Keratinocyte (primary cell): ENCODE results near the gene VPS52. TPM values are rescaled to one million over a fixed set of nuclear protein-coding genes. Genes with fewer than 3 reads are reported as not detected.

ENCODE experiments used
- DNase-seq: peaks from one replicate; pipeline ENCODE4 v3.0.0-alpha.2; 2011; ENCODE audit warnings: low read depth, missing footprints, low spot score
- FAIRE-seq: peaks from 2 replicates; lab custom pipeline; 2011; peaks lifted over from hg19 to GRCh38; lab: Jason Lieb, UNC
- H2AFZ ChIP-seq: 2 replicates; pipeline ENCODE4 v1.6.0; 2012; ENCODE audit warnings: low read length, control low read depth, inconsistent platforms; ENCODE audit not compliant: control insufficient read depth
- H3K27ac ChIP-seq: 2 replicates; pipeline ENCODE4 v1.5.1; 2011; ENCODE audit warnings: low read length; ENCODE audit not compliant: control insufficient read depth, insufficient read depth
- H3K27me3 ChIP-seq: 3 replicates; pipeline ENCODE4 v1.6.0; 2011; ENCODE audit warnings: low read length; ENCODE audit not compliant: control insufficient read depth, insufficient read depth; ENCODE audit errors: extremely low read depth
- H3K36me3 ChIP-seq, 2 experiments: 2 replicates in 1 of 2; 3 replicates in 1 of 2; pipeline ENCODE4 v1.5.1; 2011; ENCODE audit warnings: low read length in 2 of 2, mild to moderate bottlenecking in 1 of 2; ENCODE audit not compliant: control insufficient read depth in 2 of 2, insufficient read depth in 2 of 2; ENCODE audit errors: extremely low read depth in 1 of 2
- H3K4me1 ChIP-seq: 3 replicates; pipeline ENCODE4 v1.5.1; 2011; ENCODE audit warnings: low read length; ENCODE audit not compliant: control insufficient read depth, insufficient read depth; ENCODE audit errors: extremely low read depth
- H3K4me2 ChIP-seq: 3 replicates; pipeline ENCODE4 v1.6.0; 2011; ENCODE audit warnings: low read depth, low read length; ENCODE audit not compliant: control insufficient read depth, insufficient read depth; ENCODE audit errors: extremely low read depth
- H3K4me3 ChIP-seq, 3 experiments: fragments of 200-600 bp in 1 of 3; sonication (generic) in 1 of 3; 2 replicates in 2 of 3; 3 replicates in 1 of 3; pipeline ENCODE4 v1.5.1; 2011 to 2016; ENCODE audit warnings: low read length in 3 of 3, mild to moderate bottlenecking in 3 of 3, control low read depth in 2 of 3, inconsistent platforms in 1 of 3, low read depth in 1 of 3, mixed read lengths in 1 of 3, mixed run types in 1 of 3, moderate library complexity in 1 of 3; ENCODE audit not compliant: control insufficient read depth in 2 of 3, insufficient read depth in 2 of 3; ENCODE audit errors: extremely low read depth in 1 of 3
- H3K79me2 ChIP-seq: 2 replicates; pipeline ENCODE4 v1.6.0; 2012; ENCODE audit warnings: low read length; ENCODE audit not compliant: control insufficient read depth, insufficient read depth
- H3K9ac ChIP-seq: 3 replicates; pipeline ENCODE4 v1.6.0; 2011; ENCODE audit warnings: low read length; ENCODE audit not compliant: control insufficient read depth, insufficient read depth; ENCODE audit errors: extremely low read depth
- H3K9me1 ChIP-seq: 3 replicates; pipeline ENCODE4 v1.6.0; 2011; ENCODE audit warnings: low read length; ENCODE audit not compliant: control insufficient read depth, insufficient read depth; ENCODE audit errors: extremely low read depth
- H3K9me3 ChIP-seq: 2 replicates; pipeline ENCODE4 v1.5.1; 2012; ENCODE audit warnings: low read depth, low read length; ENCODE audit not compliant: control insufficient read depth
- H4K20me1 ChIP-seq: 3 replicates; pipeline ENCODE4 v1.6.0; 2011; ENCODE audit warnings: low read length; ENCODE audit not compliant: control insufficient read depth, insufficient read depth; ENCODE audit errors: extremely low read depth
- EZH2 ChIP-seq: IDR thresholded peaks from one replicate; pipeline ENCODE4 v1.6.1; 2012; ENCODE audit warnings: inconsistent platforms, mild to moderate bottlenecking, low read length, moderate library complexity
- dilution Hi-C: fragments of 300-500 bp; cut with MboI; formaldehyde crosslinking; loops from one replicate; pipeline ENCODE4 v1.7.0; 2020; ENCODE audit warnings: low sequenced_read_pairs; ENCODE audit not compliant: extremely low pct_ligation_motif_present
- polyA plus RNA-seq, 5 experiments: library from polyadenylated mRNA; depleted of rRNA in 3 of 5; stranded (reverse) in 3 of 5; stranded (forward) in 1 of 5; unstranded in 1 of 5; fragments of >200 nt; gene quantifications; 1 replicate in 1 of 5; 2 replicates in 3 of 5; 3 replicates in 1 of 5; pipeline versions ENCODE4 v1.2.1 to v1.2.3, GENCODE V29; 2011 to 2012; ENCODE audit warnings: missing spikeins in 2 of 5, low read depth in 1 of 5, low replicate concordance in 1 of 5
- TF ChIP-seq, protein P1 (sequence below), 3 experiments: IDR thresholded peaks in 1 of 3; conservative IDR thresholded peaks in 1 of 3; optimal IDR thresholded peaks in 1 of 3; 2 replicates in 2 of 3; 3 replicates in 1 of 3; pipeline versions ENCODE3 to v1.5.1; 2011; ENCODE audit warnings: low read length in 3 of 3, mild to moderate bottlenecking in 3 of 3, moderate library complexity in 2 of 3, control low read depth in 1 of 3, inconsistent platforms in 1 of 3; ENCODE audit not compliant: insufficient read depth in 2 of 3; ENCODE audit errors: extremely low read depth in 1 of 3

VPS52 gene
- polyA plus RNA-seq, 1 donor (not counting 4 experiments of a cell fraction or from before 2014, with no cell fraction given): 36.2 TPM

DNA sequence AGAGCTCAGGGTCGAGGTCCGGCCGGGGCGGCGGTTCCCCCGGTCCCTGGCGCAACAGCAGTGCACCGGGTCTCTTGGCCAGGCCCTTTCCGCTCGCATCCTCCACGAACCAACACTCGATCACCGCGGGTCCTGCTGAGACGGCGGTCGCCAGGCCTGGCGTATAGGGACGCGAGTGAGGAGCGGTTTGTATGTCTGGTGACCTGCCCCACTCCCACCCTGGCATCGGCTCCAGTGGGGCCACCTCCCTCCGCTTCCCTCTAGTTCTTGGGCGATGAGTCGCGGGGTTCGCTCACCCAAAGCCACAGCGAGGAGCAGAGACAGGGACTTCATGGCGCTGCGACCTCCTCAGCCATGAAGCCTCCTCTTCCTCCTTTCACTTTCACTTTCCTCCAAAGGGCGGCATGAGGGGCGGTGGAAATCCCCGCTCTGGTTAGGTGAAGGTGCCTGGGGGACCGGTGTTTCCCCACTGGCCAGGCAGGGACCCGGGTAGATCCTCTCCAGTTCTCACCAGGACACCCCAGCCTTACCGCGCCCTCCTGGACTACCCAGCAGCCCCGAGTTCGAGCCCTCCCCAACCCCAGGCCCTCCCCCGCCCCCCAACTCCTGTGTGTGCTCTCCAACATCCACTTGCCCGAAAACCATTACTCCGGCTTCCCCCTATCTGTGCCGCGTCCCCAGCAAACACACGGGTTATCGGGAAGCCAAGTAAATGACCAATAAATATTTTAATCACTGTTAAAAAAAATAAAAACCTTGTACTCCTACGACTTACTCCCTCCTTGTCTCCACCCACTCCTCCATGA is 42.2 kb upstream of the VPS52 start, which contains the start of gene TAPBP:
Gene TAPBP (minus strand): TSS at position 370 of the 806 bp plus-strand sequence. CDS start 37 bp downstream, at position 333.
- peaks cover 23% of the 10 kb centered on the region for H3K4me1 ChIP-seq
- no peak for DNase-seq
- no peaks in the 10 kb centered on the region for H3K27me3 ChIP-seq
- H2AFZ ChIP-seq: peak within 1 kb of the TSS; percentile 76
- H4K20me1 ChIP-seq: no peaks in the 10 kb centered on the region
- no peak for TF ChIP-seq EZH2
- no peak for FAIRE-seq
- peak within 1 kb of the TSS; percentile 69 to 95 (median 95) for H3K4me3 ChIP-seq
- H3K79me2 ChIP-seq: peaks cover 46% of the 10 kb centered on the region
- H3K9ac ChIP-seq: peak within 1 kb of the TSS; percentile 99
- H3K9me3 ChIP-seq: no peaks in the 10 kb centered on the region
- H3K27ac ChIP-seq: peak within 1 kb of the TSS; percentile 96
- peaks cover 10 to 11% of the 10 kb centered on the region in 2 experiments for H3K36me3 ChIP-seq
- no peaks in the 10 kb centered on the region for H3K9me1 ChIP-seq
- peak within 1 kb of the TSS; percentile 76 for H3K4me2 ChIP-seq
- dilution Hi-C loops: no loop called here

- FAIRE-seq (no peak), DNase-seq (no peak)
- Histone ChIP-seq H3K27ac (peak overlapping the region; percentile 96), H3K4me2 (peak overlapping the region; percentile 76), H3K36me3 (peaks cover 5 to 8% of the 10 kb centered on the region in 2 experiments), H2AFZ (peak overlapping the region; percentile 76), H3K79me2 (peaks cover 48% of the 10 kb centered on the region), H3K4me1 (peaks cover 16% of the 10 kb centered on the region), H3K9me3 (no peaks in the 10 kb centered on the region), H4K20me1 (no peaks in the 10 kb centered on the region), H3K27me3 (no peaks in the 10 kb centered on the region), H3K9ac (peak overlapping the region; percentile 99), H3K4me3 (peak overlapping the region; percentile 69 to 95 (median 95)), H3K9me1 (no peaks in the 10 kb centered on the region)
- TF ChIP-seq, protein P1, sequence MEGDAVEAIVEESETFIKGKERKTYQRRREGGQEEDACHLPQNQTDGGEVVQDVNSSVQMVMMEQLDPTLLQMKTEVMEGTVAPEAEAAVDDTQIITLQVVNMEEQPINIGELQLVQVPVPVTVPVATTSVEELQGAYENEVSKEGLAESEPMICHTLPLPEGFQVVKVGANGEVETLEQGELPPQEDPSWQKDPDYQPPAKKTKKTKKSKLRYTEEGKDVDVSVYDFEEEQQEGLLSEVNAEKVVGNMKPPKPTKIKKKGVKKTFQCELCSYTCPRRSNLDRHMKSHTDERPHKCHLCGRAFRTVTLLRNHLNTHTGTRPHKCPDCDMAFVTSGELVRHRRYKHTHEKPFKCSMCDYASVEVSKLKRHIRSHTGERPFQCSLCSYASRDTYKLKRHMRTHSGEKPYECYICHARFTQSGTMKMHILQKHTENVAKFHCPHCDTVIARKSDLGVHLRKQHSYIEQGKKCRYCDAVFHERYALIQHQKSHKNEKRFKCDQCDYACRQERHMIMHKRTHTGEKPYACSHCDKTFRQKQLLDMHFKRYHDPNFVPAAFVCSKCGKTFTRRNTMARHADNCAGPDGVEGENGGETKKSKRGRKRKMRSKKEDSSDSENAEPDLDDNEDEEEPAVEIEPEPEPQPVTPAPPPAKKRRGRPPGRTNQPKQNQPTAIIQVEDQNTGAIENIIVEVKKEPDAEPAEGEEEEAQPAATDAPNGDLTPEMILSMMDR (optimal IDR thresholded peaks at IDR 0.05 in 1 of 3, IDR thresholded peaks at IDR 0.05 in 1 of 3, conservative IDR thresholded peaks at IDR 0.05 in 1 of 3; ENCODE audit: extremely low read depth in 1 of 3, insufficient read depth in 2 of 3, low read length in 3 of 3): no peak
- TF ChIP-seq EZH2: no peak
- dilution Hi-C loops: no loop called here
Measured at GRCh38 chr6:33313105-33313708, 41.5 kb upstream of the VPS52 start.
